Common myeloid progenitor, CD34-positive (primary cell): ENCODE measurements around the gene GNAO1.
"Not testable (repeated sequence)": the region's sequence is repeated elsewhere in the genome, so short reads cannot be mapped to it uniquely, and the experiment has no call there.

Experiments
- CTCF ChIA-PET: fragments of 350-600 bp; sonication (Branson Sonifier 250); formaldehyde crosslinking; loops from one replicate; lab custom pipeline; 2021; ENCODE audit warnings: antibody characterized with exemption; lab: Charles Lee
- POLR2A ChIA-PET: fragments of 350-600 bp; sonication (Branson Sonifier 250); formaldehyde crosslinking; loops from one replicate; lab custom pipeline; 2021; ENCODE audit warnings: antibody characterized with exemption; lab: Charles Lee
- DNase-seq, 3 donors: peaks; one replicate each; pipeline versions ENCODE4 v3.0.0 to v3.0.0-alpha.2; 2013
- H3K27ac ChIP-seq, 2 experiments: 1 replicate in 1 of 2; 2 replicates in 1 of 2; pipeline ENCODE4 v1.7.0; 2013; ENCODE audit warnings: inconsistent platforms in 2 of 2, low read length in 2 of 2, mild to moderate bottlenecking in 2 of 2, low read depth in 1 of 2, moderate library complexity in 1 of 2; ENCODE audit not compliant: severe bottlenecking in 2 of 2, insufficient read depth in 1 of 2, poor library complexity in 1 of 2
- H3K27me3 ChIP-seq, 5 experiments: replicated peaks in 2 of 5; 1 replicate in 3 of 5; 2 replicates in 2 of 5; pipeline versions ENCODE4 v1.6.1 to v1.7.0; 2013; ENCODE audit warnings: low read length in 4 of 5, mild to moderate bottlenecking in 2 of 5, moderate library complexity in 2 of 5, inconsistent platforms in 1 of 5; ENCODE audit not compliant: insufficient read depth in 5 of 5, control insufficient read depth in 4 of 5
- H3K36me3 ChIP-seq, 4 experiments: 1 replicate in 2 of 4; 2 replicates in 2 of 4; pipeline versions ENCODE4 v1.6.1 to v1.7.0; 2013; ENCODE audit warnings: low read length in 3 of 4, control low read depth in 1 of 4, mild to moderate bottlenecking in 1 of 4; ENCODE audit not compliant: control insufficient read depth in 4 of 4, insufficient read depth in 4 of 4
- H3K4me1 ChIP-seq, 4 experiments: 1 replicate in 3 of 4; 2 replicates in 1 of 4; pipeline versions ENCODE4 v1.6.1 to v1.7.1; 2013; ENCODE audit warnings: low read length in 3 of 4, mild to moderate bottlenecking in 3 of 4, control low read depth in 1 of 4, inconsistent platforms in 1 of 4, moderate library complexity in 1 of 4; ENCODE audit not compliant: control insufficient read depth in 4 of 4, insufficient read depth in 4 of 4; ENCODE audit errors: control extremely low read depth in 1 of 4
- H3K4me3 ChIP-seq, 7 experiments: 1 replicate in 4 of 7; 2 replicates in 3 of 7; pipeline versions ENCODE4 v1.5.1 to v1.7.0; 2013; ENCODE audit warnings: mild to moderate bottlenecking in 7 of 7, low read length in 6 of 7, moderate library complexity in 6 of 7, inconsistent platforms in 2 of 7, low read depth in 2 of 7, control low read depth in 1 of 7; ENCODE audit not compliant: insufficient read depth in 4 of 7, control insufficient read depth in 1 of 7; ENCODE audit errors: extremely low read depth in 1 of 7
- H3K9me3 ChIP-seq, 5 experiments: 1 replicate in 4 of 5; 2 replicates in 1 of 5; pipeline versions ENCODE4 v1.6.1 to v1.7.1; 2013; ENCODE audit warnings: low read length in 4 of 5, mild to moderate bottlenecking in 2 of 5, inconsistent platforms in 1 of 5, low read depth in 1 of 5, moderate library complexity in 1 of 5; ENCODE audit not compliant: control insufficient read depth in 4 of 5, insufficient read depth in 2 of 5; ENCODE audit errors: control extremely low read depth in 1 of 5
- WGBS: methylation state at CpG from one replicate; pipeline ENCODE4 v1.1.5; 2013; ENCODE audit not compliant: insufficient coverage; 5-methylcytosine and 5-hydroxymethylcytosine counted together

GNAO1 gene

DNA sequence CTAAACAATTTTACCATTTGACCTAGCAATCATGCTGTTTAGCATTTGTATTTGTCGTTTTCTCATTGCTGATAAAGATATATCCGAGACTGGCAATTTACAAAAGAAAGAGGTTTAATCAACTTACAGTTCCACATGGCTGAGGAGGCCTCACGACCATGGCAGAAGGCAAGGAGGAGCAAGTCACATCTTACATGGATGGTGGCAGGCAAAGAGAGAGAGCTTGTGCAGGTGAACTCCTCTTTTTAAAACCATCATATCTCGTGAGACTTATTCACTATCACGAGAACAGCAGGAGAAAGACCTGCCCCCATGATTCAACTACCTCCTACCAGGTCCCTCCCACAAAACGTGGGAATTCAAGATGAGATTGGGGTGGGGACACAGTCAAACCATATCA is 187.8 kb downstream of the GNAO1 start:
- H3K9me3 ChIP-seq: peaks cover 6 to 47% (median 24%) of the 10 kb centered on the region in 5 experiments
- H3K27ac ChIP-seq, DNase-seq, H3K4me3 ChIP-seq, H3K4me1 ChIP-seq, H3K27me3 ChIP-seq, POLR2A ChIA-PET: not testable (repeated sequence)
- peaks cover 28 to 68% (median 39%) of the 10 kb centered on the region in 4 experiments for H3K36me3 ChIP-seq
- CTCF ChIA-PET: interaction anchor here (1.5 kb wide), 1 partner anchor 14 kb away, joined by 4 read pairs; no protein-coding TSS in a partner anchor
- WGBS: 100% methylated on average over 3 of the region's 6 CpGs

DNA sequence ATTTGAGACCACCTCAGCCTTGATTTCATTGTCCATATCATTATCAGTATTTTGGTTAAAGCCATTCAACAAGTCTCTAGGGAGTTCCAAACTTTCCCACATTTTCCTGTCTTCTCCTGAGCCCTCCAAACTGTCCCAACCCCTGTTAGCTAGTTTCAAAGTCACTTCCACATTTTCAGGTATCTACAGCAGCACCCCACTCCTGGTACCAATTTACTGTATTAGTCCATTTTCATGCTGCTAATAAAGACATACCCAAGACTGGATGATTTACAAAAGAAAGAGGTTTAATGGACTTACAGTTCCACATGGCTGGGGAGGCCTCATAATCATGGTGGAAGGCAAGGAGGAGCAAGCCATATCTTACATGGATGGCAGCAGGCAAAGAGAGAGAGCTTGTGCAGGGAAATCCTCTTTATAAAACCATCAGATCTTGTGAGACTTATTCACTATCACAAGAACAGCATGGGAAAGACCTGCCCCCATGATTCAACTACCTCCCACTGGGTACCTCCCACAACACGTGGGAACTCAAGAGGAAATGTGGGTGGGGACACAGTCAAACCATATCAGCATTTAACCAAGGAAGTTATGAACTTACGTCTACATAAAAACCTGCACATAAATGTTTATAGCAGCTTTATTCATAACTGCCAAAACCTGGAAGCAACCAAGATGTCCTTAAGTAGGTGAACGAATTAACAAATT is 189.6 kb downstream of the GNAO1 start:
- H3K4me1 ChIP-seq, H3K4me3 ChIP-seq, CTCF ChIA-PET, H3K27ac ChIP-seq, POLR2A ChIA-PET, H3K27me3 ChIP-seq: not testable (repeated sequence)
- H3K36me3 ChIP-seq: peaks cover 27 to 79% (median 49%) of the 10 kb centered on the region in 4 experiments
- peak in 1 of 3 donors; percentile 10 for DNase-seq
- H3K9me3 ChIP-seq: peaks cover 6 to 47% (median 24%) of the 10 kb centered on the region in 5 experiments
- WGBS: 90% methylated on average over 2 of the region's 3 CpGs

DNA sequence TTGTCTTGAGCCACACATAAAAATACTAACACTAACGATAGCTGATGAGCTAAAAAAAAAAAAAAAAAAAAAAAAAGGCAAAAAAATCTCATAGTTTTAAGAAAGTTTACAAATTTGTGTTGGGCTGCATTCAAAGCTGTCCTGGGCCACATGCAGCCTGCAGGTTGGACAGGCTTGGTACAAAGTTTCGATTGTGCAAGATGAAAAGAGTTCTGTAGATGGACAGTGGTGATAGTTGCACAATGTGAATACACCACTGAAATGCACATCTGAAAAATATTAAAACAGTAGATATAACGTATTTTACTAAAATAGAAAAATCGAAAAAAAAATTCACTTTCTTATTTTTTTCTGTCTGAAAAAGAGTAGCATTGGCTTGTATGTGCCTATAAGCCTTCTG is 191.2 kb downstream of the GNAO1 start:
- no CpG with 5 or more reads among the region's 4 CpGs for WGBS
- CTCF ChIA-PET: interaction anchor here (0.8 kb wide), 1 partner anchor 26 kb away, joined by 3 read pairs; no protein-coding TSS in a partner anchor
- H3K36me3 ChIP-seq: peaks cover 24 to 87% (median 54%) of the 10 kb centered on the region in 4 experiments

GRCh38 chr16:56382901-56383355 is 191.6 kb downstream of the GNAO1 start:
- Histone ChIP-seq H3K4me3 (no peak overlapping the region), H3K27me3 (no peaks in the 10 kb centered on the region), H3K36me3 (peaks cover 22 to 89% (median 56%) of the 10 kb centered on the region in 4 experiments), H3K9me3 (peaks cover 6 to 45% (median 23%) of the 10 kb centered on the region in 5 experiments), H3K27ac (no peak overlapping the region), H3K4me1 (no peaks in the 10 kb centered on the region)
- 92% methylated on average over 4 of the region's 5 CpGs for WGBS
- CTCF ChIA-PET: interaction anchor here (0.8 kb wide), 1 partner anchor 26 kb away, joined by 3 read pairs; no protein-coding TSS in a partner anchor
- POLR2A ChIA-PET: interaction anchor here (0.6 kb wide), 1 partner anchor 58 kb away, joined by 3 read pairs; no protein-coding TSS in a partner anchor
- no peak for DNase-seq

More for the DNA sequence above, 191.2 kb downstream of the GNAO1 start:
- Histone ChIP-seq H3K27me3 (no peaks in the 10 kb centered on the region), H3K4me1 (no peaks in the 10 kb centered on the region), H3K9me3 (peaks cover 6 to 45% (median 24%) of the 10 kb centered on the region in 5 experiments), H3K4me3 (no peak overlapping the region), H3K27ac (no peak overlapping the region)
- no peak for DNase-seq
- POLR2A ChIA-PET: interaction anchor here (0.6 kb wide), 1 partner anchor 58 kb away, joined by 3 read pairs; no protein-coding TSS in a partner anchor

DNA sequence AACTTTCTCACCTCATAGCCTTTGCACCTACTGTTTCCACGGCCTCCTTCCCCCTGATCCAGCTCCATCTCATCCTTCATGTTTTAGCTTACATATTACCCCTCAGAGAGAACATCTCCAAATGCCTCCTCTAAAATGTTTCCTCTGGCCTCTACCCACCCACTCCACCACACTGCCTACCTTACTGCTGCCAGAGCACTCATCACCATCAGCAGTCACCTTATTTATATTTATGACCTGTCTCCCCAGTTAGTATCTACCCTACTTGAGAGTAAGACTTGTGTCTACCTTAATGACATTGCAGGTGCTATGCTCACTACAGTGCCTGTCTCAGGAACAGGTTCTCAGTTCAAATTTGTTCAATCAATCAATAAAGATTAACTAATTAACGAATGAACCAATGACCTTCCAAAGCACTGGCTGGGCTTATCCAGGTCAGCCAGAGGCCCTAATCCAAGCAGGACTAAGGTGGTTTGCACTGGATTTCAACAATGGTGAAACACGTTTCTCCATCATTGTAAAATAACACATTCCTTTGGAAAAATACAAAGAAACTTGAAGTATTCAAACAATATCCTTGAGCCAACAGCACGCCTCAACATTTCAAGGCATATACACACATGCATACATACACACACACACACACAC is 192.9 kb downstream of the GNAO1 start:
- Histone ChIP-seq H3K9me3 (peaks cover 6 to 34% (median 21%) of the 10 kb centered on the region in 5 experiments), H3K27ac (no peak overlapping the region), H3K4me3 (no peak overlapping the region), H3K36me3 (peaks cover 22 to 88% (median 58%) of the 10 kb centered on the region in 4 experiments), H3K4me1 (no peaks in the 10 kb centered on the region), H3K27me3 (no peaks in the 10 kb centered on the region)
- WGBS: 100% methylated on average over 2 of the region's 4 CpGs
- CTCF ChIA-PET: no interaction called here
- POLR2A ChIA-PET: no interaction called here
- no peak for DNase-seq

- WGBS: no CpG with 5 or more reads among the region's 3 CpGs
- Histone ChIP-seq H3K27ac (no peak overlapping the region), H3K4me1 (no peaks in the 10 kb centered on the region), H3K4me3 (no peak overlapping the region), H3K9me3 (peaks cover 0 to 8% (median 2%) of the 10 kb centered on the region in 5 experiments), H3K27me3 (no peaks in the 10 kb centered on the region), H3K36me3 (peaks cover 18 to 82% (median 50%) of the 10 kb centered on the region in 4 experiments)
- CTCF ChIA-PET: interaction anchor here (1.1 to 1.6 kb wide), 3 partner anchors 13 to 22 kb away, joined by 3 to 4 read pairs (median 3); no protein-coding TSS in a partner anchor
- POLR2A ChIA-PET: no interaction called here
- no peak for DNase-seq
Observed at GRCh38 chr16:56387396-56387795, 196.1 kb downstream of the GNAO1 start.
